SK-N-SH treated with all-trans-retinoic acid at 6 μM for 48 hours (cell line): ENCODE measurements around the gene PLPP7.

Experiments used
- ZFP3 ChIP-seq: fragments of 250-450 bp; sonication (Bioruptor Pico); IDR thresholded peaks from 2 replicates; pipeline ENCODE4 v1.5.0; 2020; ENCODE audit warnings: mild to moderate bottlenecking, moderate library complexity
- ZNF565 ChIP-seq: fragments of 450-650 bp; formaldehyde crosslinking; conservative IDR thresholded peaks from 2 replicates; pipeline ENCODE4 v1.5.0; 2020; ENCODE audit warnings: low read depth, mild to moderate bottlenecking, moderate library complexity
- ZNF70 ChIP-seq: fragments of 450-650 bp; formaldehyde crosslinking; IDR thresholded peaks from 2 replicates; pipeline ENCODE4 v1.5.0; 2020; ENCODE audit warnings: mild to moderate bottlenecking, moderate library complexity

DNA sequence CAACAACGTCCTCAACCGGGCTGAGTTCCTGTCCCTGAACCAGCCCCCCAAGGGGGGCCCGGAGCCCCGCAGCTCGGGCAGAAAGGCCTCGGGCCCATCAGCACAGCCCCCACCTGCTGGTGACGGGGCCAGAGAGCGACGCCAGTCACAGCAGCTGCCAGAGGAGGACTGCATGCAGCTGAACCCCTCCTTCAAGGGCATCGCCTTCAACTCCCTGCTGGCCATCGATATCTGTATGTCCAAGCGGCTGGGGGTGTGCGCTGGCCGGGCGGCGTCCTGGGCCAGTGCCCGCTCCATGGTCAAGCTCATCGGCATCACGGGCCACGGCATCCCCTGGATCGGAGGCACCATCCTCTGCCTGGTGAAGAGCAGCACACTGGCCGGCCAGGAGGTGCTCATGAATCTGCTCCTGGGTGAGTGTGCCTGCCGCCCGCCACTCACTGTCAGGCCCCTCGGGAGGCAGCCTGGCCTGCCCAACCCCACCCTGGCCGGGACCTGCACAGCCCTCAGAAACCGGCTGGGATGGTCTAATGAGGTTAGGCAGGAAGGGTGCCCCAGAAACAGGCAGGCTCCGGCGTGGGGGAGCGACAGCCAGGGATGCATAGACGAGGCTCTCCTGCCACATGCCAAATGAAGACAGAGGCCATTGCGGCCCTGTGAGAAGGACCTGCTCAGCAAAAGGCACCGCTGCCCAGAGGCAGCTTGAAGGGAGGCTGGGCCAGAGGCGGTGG lies 678 bp downstream of the PLPP7 start:
- TF ChIP-seq ZNF70 = no peak
- TF ChIP-seq ZFP3 (CRISPR knock-in tag) = no peak
- TF ChIP-seq ZNF565 (CRISPR knock-in tag) = no peak
